Measurements from ENCODE around the gene SHC3. TPM values are rescaled to one million over a fixed set of nuclear protein-coding genes. Genes with fewer than 3 reads are reported as not detected.

SHC3 gene
- total RNA-seq, 1 donor from 2014 or later, result 0.96 TPM

DNA sequence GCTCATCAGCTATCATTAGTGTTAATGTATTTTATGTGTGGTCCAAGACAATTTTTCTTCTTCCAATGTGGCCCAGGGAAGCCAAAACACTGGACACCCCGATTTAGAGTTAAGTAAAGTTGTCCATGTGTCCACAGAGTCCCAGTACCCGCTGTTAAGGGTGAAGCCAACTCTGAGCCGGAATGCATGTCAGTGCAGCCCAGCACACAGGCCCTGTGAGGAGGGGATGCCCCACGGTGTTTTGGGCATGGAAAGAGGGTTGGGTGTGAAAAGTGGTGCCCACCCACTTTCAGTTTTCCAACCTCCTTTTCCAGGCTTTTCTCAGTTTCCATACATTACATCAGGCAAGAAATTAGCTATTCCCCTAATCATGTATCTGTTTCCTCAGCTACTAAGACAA lies 24.4 kb downstream of the SHC3 start:
- no peak for DNase-seq
- Histone ChIP-seq H3K4me1 (no peaks in the 10 kb centered on the region), H3K27me3 (ENCODE audit: low read depth) (peaks cover 4% of the 10 kb centered on the region), H3K27ac (replicated peaks) (no peak overlapping the region), H3K4me3 (no peak overlapping the region), H3K36me3 (no peaks in the 10 kb centered on the region), H3K9me3 (replicated peaks) (no peaks in the 10 kb centered on the region)
- TF ChIP-seq, protein P1, sequence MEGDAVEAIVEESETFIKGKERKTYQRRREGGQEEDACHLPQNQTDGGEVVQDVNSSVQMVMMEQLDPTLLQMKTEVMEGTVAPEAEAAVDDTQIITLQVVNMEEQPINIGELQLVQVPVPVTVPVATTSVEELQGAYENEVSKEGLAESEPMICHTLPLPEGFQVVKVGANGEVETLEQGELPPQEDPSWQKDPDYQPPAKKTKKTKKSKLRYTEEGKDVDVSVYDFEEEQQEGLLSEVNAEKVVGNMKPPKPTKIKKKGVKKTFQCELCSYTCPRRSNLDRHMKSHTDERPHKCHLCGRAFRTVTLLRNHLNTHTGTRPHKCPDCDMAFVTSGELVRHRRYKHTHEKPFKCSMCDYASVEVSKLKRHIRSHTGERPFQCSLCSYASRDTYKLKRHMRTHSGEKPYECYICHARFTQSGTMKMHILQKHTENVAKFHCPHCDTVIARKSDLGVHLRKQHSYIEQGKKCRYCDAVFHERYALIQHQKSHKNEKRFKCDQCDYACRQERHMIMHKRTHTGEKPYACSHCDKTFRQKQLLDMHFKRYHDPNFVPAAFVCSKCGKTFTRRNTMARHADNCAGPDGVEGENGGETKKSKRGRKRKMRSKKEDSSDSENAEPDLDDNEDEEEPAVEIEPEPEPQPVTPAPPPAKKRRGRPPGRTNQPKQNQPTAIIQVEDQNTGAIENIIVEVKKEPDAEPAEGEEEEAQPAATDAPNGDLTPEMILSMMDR (IDR thresholded peaks at IDR 0.05; ENCODE audit: borderline replicate concordance), result no peak
- intact Hi-C loops (cut with micrococcal nuclease), result no loop called here

DNA sequence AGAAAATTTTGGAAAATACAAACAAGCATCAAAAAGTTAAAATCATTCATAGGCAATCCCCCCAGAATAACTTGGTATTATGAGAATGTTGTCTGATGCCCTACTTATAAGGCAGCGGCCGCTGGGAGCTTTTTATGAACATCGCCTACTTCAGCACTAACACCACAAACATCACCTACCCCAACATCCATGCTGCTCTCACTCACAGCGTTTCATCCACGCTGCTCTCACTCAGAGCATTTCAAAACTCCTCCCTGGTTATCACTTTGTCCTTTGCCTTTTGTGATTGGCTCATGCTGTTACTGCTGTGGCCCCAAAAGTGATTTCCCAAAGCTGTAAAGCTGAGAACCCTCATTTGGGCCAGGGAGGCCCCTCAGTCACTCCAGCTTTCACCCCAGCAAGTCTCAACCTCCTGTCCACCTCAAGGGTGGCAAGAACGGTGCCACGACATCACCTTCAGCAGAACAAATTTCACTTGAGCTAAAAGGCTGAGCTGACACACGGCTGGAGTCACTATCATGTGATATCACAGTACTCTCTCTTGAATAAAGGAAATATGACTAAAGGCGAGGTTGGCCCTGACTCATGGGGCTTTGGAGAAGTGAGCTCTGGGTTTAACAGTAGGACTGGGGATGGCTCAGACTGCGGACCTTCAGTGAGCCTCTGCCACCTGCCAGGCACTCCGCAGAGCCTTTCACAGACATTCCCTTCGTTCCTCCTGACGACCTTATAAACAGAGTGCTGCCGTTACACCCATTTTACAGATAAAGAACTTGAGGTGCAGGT lies 25.2 kb downstream of the SHC3 start:
- Histone ChIP-seq H3K9me3 (replicated peaks) (no peaks in the 10 kb centered on the region), H3K36me3 (no peaks in the 10 kb centered on the region), H3K4me3 (no peak overlapping the region), H3K27me3 (ENCODE audit: low read depth) (peaks cover 1% of the 10 kb centered on the region), H3K4me1 (no peaks in the 10 kb centered on the region), H3K27ac (replicated peaks) (no peak overlapping the region)
- DNase-seq, result no peak
- intact Hi-C loops (cut with micrococcal nuclease), result no loop called here
- TF ChIP-seq, protein P1 (IDR thresholded peaks at IDR 0.05; ENCODE audit: borderline replicate concordance), result no peak

DNA sequence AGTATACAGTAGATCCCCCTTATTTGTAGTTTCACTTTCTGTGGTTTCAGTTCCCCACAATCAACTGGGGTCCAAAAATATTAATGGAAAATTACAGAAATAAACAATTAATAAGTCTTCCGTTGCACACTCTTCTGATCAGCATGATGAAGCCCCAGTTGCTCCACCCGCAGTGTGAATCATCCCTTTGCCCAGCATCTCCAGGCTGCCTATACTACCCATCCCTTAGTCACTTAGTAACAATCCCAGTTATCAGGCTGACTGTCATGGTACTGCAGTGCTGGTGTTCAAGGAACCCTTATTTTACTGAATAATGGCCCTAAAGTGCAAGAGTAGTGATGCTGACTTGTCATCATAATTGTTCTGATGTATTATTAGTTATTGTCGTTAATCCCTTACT lies 28.9 kb downstream of the SHC3 start:
- Histone ChIP-seq H3K4me3 (no peak overlapping the region), H3K4me1 (no peaks in the 10 kb centered on the region), H3K27me3 (ENCODE audit: low read depth) (peaks cover 3% of the 10 kb centered on the region), H3K36me3 (no peaks in the 10 kb centered on the region), H3K27ac (replicated peaks) (no peak overlapping the region), H3K9me3 (replicated peaks) (no peaks in the 10 kb centered on the region)
- no peak for DNase-seq
- TF ChIP-seq, protein P1 (IDR thresholded peaks at IDR 0.05; ENCODE audit: borderline replicate concordance), result no peak
- intact Hi-C loops (cut with micrococcal nuclease), result no loop called here

DNA sequence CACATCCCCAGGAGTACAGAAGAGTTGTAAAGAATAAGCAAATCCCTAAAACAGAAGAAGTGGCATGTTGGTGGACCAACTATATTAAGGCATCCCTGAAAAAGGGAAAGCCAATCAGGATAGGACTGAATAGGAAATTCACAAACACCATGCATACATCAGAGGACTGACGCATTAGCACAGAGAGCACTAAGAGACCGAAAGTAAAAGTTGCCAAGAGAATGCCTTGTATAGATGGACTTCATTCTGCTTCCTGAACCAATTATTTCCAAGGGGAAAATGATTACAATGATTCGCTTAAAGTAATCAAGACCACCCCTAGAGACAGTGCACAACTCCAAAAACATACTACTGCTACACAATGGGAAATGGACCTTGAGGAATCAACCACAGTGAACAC lies 33.5 kb downstream of the SHC3 start:
- Histone ChIP-seq H3K27ac (replicated peaks) (no peak overlapping the region), H3K27me3 (ENCODE audit: low read depth) (peaks cover 3% of the 10 kb centered on the region), H3K4me1 (no peaks in the 10 kb centered on the region), H3K4me3 (no peak overlapping the region), H3K9me3 (replicated peaks) (no peaks in the 10 kb centered on the region), H3K36me3 (no peaks in the 10 kb centered on the region)
- TF ChIP-seq, protein P1 (IDR thresholded peaks at IDR 0.05; ENCODE audit: borderline replicate concordance), result no peak
- intact Hi-C loops (cut with micrococcal nuclease), result no loop called here
- no peak for DNase-seq

DNA sequence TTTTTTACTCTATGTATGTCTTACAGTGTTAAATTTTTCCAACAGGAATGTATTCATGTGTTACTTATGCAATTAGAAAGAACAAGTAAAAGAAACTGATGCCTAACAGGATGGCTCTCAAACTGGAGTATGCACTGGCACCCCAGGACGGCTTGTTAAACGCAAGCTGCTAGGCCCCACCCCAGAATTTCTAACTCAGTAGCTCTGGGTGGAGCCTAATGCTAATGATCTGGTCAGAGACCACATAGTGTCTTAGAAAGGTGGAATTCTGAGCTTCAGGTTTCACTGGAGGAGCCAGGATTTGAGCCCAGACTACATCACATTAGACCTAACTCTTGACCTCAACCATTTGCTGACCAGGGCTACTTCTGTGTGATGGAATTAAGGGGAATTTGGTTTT lies 34.4 kb downstream of the SHC3 start:
- H3K4me1 ChIP-seq, result no peaks in the 10 kb centered on the region
- intact Hi-C loops (cut with micrococcal nuclease), result no loop called here
- no peak for DNase-seq
- H3K27me3 ChIP-seq (ENCODE audit: low read depth), result peaks cover 3% of the 10 kb centered on the region
- TF ChIP-seq, protein P1 (IDR thresholded peaks at IDR 0.05; ENCODE audit: borderline replicate concordance), result no peak
- no peak overlapping the region for H3K4me3 ChIP-seq
- H3K9me3 ChIP-seq (replicated peaks), result no peaks in the 10 kb centered on the region
- no peak overlapping the region for H3K27ac ChIP-seq (replicated peaks)
- H3K36me3 ChIP-seq, result no peaks in the 10 kb centered on the region
